Smooth muscle cell (in vitro differentiated cells): ENCODE data around the gene ZDHHC22. TPM values are rescaled to one million over a fixed set of nuclear protein-coding genes. Genes with fewer than 3 reads are reported as not detected.

ENCODE experiments used
- DNase-seq: peaks from one replicate; lab custom pipeline; 2025; ENCODE audit not compliant: unreplicated experiment; lab: John Stamatoyannopoulos, UW
- H2AFZ ChIP-seq: fragments of 200-600 bp; sonication (generic); 2 replicates; pipeline ENCODE4 v1.6.0; 2016; ENCODE audit warnings: antibody characterized with exemption, low read depth, mild to moderate bottlenecking
- H3F3A ChIP-seq: fragments of 200-600 bp; sonication (generic); 2 replicates; pipeline ENCODE4 v1.6.0; 2017; ENCODE audit warnings: antibody characterized with exemption, low read depth
- H3K27ac ChIP-seq: fragments of 200-600 bp; sonication (generic); 2 replicates; pipeline ENCODE4 v1.5.1; 2016; ENCODE audit warnings: low read depth, mild to moderate bottlenecking
- H3K27me3 ChIP-seq: fragments of 200-600 bp; sonication (generic); 2 replicates; pipeline ENCODE4 v1.6.1; 2016; ENCODE audit warnings: low read depth, mild to moderate bottlenecking
- H3K36me3 ChIP-seq: fragments of 200-600 bp; sonication (generic); 2 replicates; pipeline ENCODE4 v1.5.1; 2016; ENCODE audit warnings: low read depth
- H3K4me1 ChIP-seq: fragments of 200-600 bp; sonication (generic); 2 replicates; pipeline ENCODE4 v1.5.1; 2016; ENCODE audit warnings: low read depth
- H3K4me2 ChIP-seq: fragments of 200-600 bp; sonication (generic); 2 replicates; pipeline ENCODE4 v1.6.0; 2016; ENCODE audit warnings: mild to moderate bottlenecking
- H3K4me3 ChIP-seq: fragments of 200-600 bp; sonication (generic); 2 replicates; pipeline ENCODE4 v1.5.1; 2016; ENCODE audit warnings: mild to moderate bottlenecking
- H3K79me2 ChIP-seq: fragments of 200-600 bp; sonication (generic); 2 replicates; pipeline ENCODE4 v1.6.0; 2016; ENCODE audit warnings: low read depth, mild to moderate bottlenecking
- H3K9ac ChIP-seq: fragments of 200-600 bp; sonication (generic); 2 replicates; pipeline ENCODE4 v1.6.0; 2016; ENCODE audit warnings: low read depth
- H3K9me3 ChIP-seq: fragments of 200-600 bp; sonication (generic); replicated peaks from 2 replicates; pipeline ENCODE4 v1.5.1; 2016; ENCODE audit warnings: low read depth
- H4K20me1 ChIP-seq: fragments of 200-600 bp; sonication (generic); 2 replicates; pipeline ENCODE4 v1.6.0; 2016; ENCODE audit warnings: low read depth
- WGBS: methylation state at CpG from one replicate; pipeline ENCODE4 v1.1.7; 2016; ENCODE audit warnings: low lambda C conversion rate; 5-methylcytosine and 5-hydroxymethylcytosine counted together
- polyA plus RNA-seq: library from polyadenylated mRNA; unstranded; fragments of >200 nt; fragmentation: Nextera tagmentation; extraction: Ambion mirVana; gene quantifications from 2 replicates; pipeline ENCODE4 v1.2.1, GENCODE V29; 2016
- total RNA-seq: library from RNA; depleted of rRNA; stranded (reverse); fragments of >200 nt; gene quantifications from 2 replicates; pipeline ENCODE4 v1.2.3, GENCODE V29; 2014
- TF ChIP-seq, protein P1 (sequence below): fragments of 200-600 bp; sonication (generic); IDR thresholded peaks from 2 replicates; pipeline ENCODE4 v1.5.1; 2017; ENCODE audit warnings: borderline replicate concordance, mild to moderate bottlenecking, antibody characterized with exemption; ENCODE audit not compliant: insufficient read depth, poor library complexity, severe bottlenecking

The ZDHHC22 gene
- total and polyA plus RNA-seq, 2 experiments from 2014 or later, result not detected

DNA sequence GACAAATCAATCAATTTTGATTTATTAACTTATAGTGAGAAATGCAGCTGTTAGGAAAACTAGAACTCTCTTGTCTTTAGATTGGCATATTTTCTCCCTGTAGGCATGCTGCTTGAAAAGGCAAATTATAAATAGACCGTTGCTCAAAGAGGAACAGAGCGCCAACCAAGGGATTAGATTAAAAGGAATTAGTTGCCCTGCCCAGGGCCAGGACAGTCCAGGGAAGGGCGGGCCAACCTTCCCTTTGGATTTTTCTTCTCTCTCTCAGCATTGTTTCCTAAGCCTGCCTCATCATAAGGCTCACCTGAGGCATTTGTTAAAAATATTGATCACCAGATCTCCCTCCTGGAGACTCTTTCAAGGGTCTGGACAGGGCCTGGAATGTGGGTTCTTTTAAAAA lies 34.9 kb downstream of the ZDHHC22 start:
- DNase-seq, result no peak
- Histone ChIP-seq H2AFZ (no peak overlapping the region), H3K9me3 (no peaks in the 10 kb centered on the region), H3K4me3 (no peak overlapping the region), H3K4me1 (peaks cover 45% of the 10 kb centered on the region), H3K36me3 (no peaks in the 10 kb centered on the region), H3K79me2 (peaks cover 21% of the 10 kb centered on the region), H4K20me1 (peaks cover 7% of the 10 kb centered on the region), H3K27ac (no peak overlapping the region), H3K9ac (no peak overlapping the region), H3F3A (peaks cover 9% of the 10 kb centered on the region), H3K27me3 (no peaks in the 10 kb centered on the region), H3K4me2 (no peak overlapping the region)
- 96% methylated on average over 3 of the region's 3 CpGs for WGBS
- TF ChIP-seq, protein P1, sequence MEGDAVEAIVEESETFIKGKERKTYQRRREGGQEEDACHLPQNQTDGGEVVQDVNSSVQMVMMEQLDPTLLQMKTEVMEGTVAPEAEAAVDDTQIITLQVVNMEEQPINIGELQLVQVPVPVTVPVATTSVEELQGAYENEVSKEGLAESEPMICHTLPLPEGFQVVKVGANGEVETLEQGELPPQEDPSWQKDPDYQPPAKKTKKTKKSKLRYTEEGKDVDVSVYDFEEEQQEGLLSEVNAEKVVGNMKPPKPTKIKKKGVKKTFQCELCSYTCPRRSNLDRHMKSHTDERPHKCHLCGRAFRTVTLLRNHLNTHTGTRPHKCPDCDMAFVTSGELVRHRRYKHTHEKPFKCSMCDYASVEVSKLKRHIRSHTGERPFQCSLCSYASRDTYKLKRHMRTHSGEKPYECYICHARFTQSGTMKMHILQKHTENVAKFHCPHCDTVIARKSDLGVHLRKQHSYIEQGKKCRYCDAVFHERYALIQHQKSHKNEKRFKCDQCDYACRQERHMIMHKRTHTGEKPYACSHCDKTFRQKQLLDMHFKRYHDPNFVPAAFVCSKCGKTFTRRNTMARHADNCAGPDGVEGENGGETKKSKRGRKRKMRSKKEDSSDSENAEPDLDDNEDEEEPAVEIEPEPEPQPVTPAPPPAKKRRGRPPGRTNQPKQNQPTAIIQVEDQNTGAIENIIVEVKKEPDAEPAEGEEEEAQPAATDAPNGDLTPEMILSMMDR, result no peak

DNA sequence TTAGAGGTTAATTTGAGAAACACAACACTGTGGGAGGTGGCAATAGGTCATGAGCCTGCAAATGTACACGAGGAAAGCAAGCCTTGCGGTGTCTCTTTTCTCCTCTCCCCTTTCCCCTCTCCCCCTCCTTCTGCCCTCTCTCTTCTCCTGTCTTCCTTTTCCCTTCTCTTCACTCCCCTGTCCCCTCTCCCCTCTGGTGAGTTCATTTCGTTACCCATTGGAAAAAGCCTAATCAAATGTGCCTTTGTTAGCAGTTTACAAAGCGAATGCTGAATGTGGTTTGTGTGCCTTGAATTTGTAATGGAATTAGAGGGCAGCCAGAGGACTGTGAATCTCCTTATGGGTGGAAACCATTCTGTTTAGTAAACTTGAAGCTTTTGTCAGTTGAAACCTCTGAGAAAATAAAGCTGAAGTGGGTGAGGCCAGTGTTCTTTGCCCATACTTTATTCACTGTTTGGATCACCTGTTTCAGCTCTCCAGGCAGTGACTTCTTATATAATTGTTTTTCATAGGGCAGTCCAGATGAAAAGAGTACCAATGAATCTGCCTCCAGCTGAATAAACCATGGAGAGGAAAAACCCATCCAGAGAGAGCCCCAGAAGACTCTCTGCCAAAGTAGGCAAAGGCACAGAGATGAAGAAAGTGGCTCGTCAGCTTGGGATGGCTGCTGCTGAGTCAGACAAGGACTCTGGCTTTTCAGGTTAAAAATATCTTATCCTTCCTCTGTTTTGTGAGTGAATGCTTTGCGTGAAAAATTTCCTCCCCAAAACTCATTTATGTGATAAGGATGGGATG lies 36.2 kb downstream of the ZDHHC22 start:
- DNase-seq, result no peak

DNA sequence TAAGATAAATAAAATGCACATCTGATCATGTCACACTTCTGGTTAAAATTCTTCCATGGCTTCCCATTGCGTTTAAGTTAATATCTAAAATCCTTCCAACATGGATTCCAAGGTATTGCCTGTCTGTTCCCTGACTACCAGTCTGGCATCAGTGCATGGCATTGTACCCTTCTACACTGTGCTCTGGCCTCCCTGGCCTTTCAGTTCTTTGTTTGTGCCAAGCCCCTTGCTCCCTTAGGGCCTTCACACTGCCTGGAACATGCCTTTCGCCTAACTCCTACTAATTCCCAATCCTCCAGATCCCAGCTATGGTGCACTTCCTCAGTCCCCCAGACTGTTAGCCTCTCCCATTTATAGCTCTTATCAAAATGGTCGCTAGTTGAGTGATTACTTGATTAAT lies 37.2 kb downstream of the ZDHHC22 start:
- Histone ChIP-seq H3K4me1 (peaks cover 29% of the 10 kb centered on the region), H3K36me3 (no peaks in the 10 kb centered on the region), H3K27me3 (no peaks in the 10 kb centered on the region), H2AFZ (no peak overlapping the region), H3K9me3 (no peaks in the 10 kb centered on the region), H4K20me1 (peaks cover 7% of the 10 kb centered on the region), H3K4me3 (no peak overlapping the region), H3K27ac (no peak overlapping the region), H3F3A (peaks cover 9% of the 10 kb centered on the region), H3K79me2 (peaks cover 41% of the 10 kb centered on the region), H3K9ac (no peak overlapping the region), H3K4me2 (no peak overlapping the region)
- DNase-seq, result no peak
- TF ChIP-seq, protein P1, result no peak
- 67% methylated on average over 3 of the region's 3 CpGs for WGBS

More for the DNA sequence above, 36.2 kb downstream of the ZDHHC22 start:
- H3K4me2 ChIP-seq, result no peak overlapping the region
- H3F3A ChIP-seq, result peaks cover 6% of the 10 kb centered on the region
- no peak overlapping the region for H2AFZ ChIP-seq
- H3K27me3 ChIP-seq, result no peaks in the 10 kb centered on the region
- H3K4me1 ChIP-seq, result peaks cover 34% of the 10 kb centered on the region
- no peaks in the 10 kb centered on the region for H3K36me3 ChIP-seq
- H3K79me2 ChIP-seq, result peaks cover 33% of the 10 kb centered on the region
- TF ChIP-seq, protein P1, result no peak
- peaks cover 7% of the 10 kb centered on the region for H4K20me1 ChIP-seq
- no peak overlapping the region for H3K27ac ChIP-seq
- H3K9me3 ChIP-seq, result no peaks in the 10 kb centered on the region
- no peak overlapping the region for H3K9ac ChIP-seq
- H3K4me3 ChIP-seq, result no peak overlapping the region
- 61% methylated on average over 6 of the region's 6 CpGs for WGBS

DNA sequence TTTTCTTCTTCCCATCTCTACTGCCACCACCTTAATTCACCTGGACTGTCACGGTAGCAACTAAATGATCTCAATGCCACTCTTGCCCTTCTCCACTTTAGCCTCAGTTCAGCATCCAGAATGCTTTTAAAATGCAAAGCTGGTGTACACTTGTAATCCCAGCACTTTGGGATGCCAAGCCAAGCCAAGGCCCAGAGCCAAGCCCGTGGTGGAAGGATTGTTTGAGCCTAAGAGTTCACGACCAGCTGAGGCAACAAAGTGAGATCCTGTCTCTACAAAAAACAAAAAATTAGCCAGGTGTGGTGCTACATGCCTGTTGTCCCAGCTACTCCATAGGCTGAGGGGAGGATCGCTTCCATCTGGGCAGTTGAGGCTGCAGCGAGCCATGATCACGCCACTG lies 37.6 kb downstream of the ZDHHC22 start:
- no peak overlapping the region for H2AFZ ChIP-seq
- no peak overlapping the region for H3K9ac ChIP-seq
- 98% methylated on average over 6 of the region's 6 CpGs for WGBS
- H3F3A ChIP-seq, result peaks cover 5% of the 10 kb centered on the region
- no peak overlapping the region for H3K27ac ChIP-seq
- H3K4me3 ChIP-seq, result no peak overlapping the region
- peaks cover 7% of the 10 kb centered on the region for H4K20me1 ChIP-seq
- H3K27me3 ChIP-seq, result no peaks in the 10 kb centered on the region
- TF ChIP-seq, protein P1, result no peak
- peaks cover 32% of the 10 kb centered on the region for H3K4me1 ChIP-seq
- H3K36me3 ChIP-seq, result no peaks in the 10 kb centered on the region
- no peak overlapping the region for H3K4me2 ChIP-seq
- DNase-seq, result no peak
- peaks cover 42% of the 10 kb centered on the region for H3K79me2 ChIP-seq
- H3K9me3 ChIP-seq, result no peaks in the 10 kb centered on the region
